Measurements from ENCODE around the gene ZNF620.

GRCh38 chr3:40505599-40506462 is at the start of gene ZNF620:
- peak; percentile 59 for TF ChIP-seq CTCF (IDR thresholded peaks at IDR 0.05; ENCODE audit: poor library complexity, severe bottlenecking)
- peak; percentile 47 for TF ChIP-seq SMC3 (conservative IDR thresholded peaks at IDR 0.05; ENCODE audit: poor library complexity)

Measured in neural cell (in vitro differentiated cells).